Stomach (tissue), 4 donors: ENCODE data around the gene THAP3.

ENCODE experiments used
- EP300 ChIP-seq: sonication (generic); formaldehyde crosslinking; IDR thresholded peaks from one replicate; pipeline ENCODE4 v1.6.1; 2017; ENCODE audit warnings: antibody characterized with exemption
- POLR2A ChIP-seq, 4 donors: fragments of 450-650 bp; IDR thresholded peaks; one replicate each; pipeline ENCODE4 v1.6.1; 2016; ENCODE audit warnings: antibody characterized with exemption in 4 of 4, control low read depth in 2 of 4, mild to moderate bottlenecking in 1 of 4, moderate library complexity in 1 of 4
- POLR2AphosphoS5 ChIP-seq, 3 donors: sonication (generic); formaldehyde crosslinking; IDR thresholded peaks; one replicate each; pipeline ENCODE4 v1.6.1; 2016; ENCODE audit warnings: antibody characterized with exemption in 3 of 3
- TF ChIP-seq, protein P1 (sequence below), 7 experiments: fragments of 450-650 bp in 4 of 7; fragments of 200-600 bp in 3 of 7; sonication (generic) in 3 of 7; IDR thresholded peaks; one replicate each; pipeline ENCODE4 v1.5.1; 2016 to 2019; ENCODE audit warnings: antibody characterized with exemption in 7 of 7, control low read depth in 2 of 7, mild to moderate bottlenecking in 1 of 7

DNA sequence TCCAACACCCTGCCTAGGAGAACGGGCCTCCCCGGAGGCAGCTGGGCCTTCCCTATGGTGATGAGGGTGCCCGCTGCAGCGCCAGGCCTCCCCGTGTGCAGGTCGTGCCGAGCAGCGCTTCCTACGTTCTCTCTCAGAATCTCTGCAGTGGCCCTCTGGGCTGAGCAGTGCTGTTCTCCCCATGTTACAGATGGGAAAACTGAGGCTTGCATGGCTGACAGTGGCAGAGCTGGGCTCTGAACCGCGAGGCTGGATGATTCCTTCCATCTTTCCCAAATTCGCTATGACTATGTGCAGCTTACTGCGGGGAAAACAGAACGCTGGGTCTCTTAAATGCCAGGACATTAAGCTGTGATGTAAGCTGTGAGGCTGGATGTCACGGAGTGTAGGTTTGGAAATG lies 30.9 kb upstream of the THAP3 start:
- TF ChIP-seq, protein P1, sequence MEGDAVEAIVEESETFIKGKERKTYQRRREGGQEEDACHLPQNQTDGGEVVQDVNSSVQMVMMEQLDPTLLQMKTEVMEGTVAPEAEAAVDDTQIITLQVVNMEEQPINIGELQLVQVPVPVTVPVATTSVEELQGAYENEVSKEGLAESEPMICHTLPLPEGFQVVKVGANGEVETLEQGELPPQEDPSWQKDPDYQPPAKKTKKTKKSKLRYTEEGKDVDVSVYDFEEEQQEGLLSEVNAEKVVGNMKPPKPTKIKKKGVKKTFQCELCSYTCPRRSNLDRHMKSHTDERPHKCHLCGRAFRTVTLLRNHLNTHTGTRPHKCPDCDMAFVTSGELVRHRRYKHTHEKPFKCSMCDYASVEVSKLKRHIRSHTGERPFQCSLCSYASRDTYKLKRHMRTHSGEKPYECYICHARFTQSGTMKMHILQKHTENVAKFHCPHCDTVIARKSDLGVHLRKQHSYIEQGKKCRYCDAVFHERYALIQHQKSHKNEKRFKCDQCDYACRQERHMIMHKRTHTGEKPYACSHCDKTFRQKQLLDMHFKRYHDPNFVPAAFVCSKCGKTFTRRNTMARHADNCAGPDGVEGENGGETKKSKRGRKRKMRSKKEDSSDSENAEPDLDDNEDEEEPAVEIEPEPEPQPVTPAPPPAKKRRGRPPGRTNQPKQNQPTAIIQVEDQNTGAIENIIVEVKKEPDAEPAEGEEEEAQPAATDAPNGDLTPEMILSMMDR (IDR thresholded peaks at IDR 0.05) = no peak
- TF ChIP-seq POLR2AphosphoS5 (IDR thresholded peaks at IDR 0.05) (no peak), EP300 (no peak), POLR2A (IDR thresholded peaks at IDR 0.05) (no peak)
